Loucy (cell line): ENCODE measurements around the gene SLC38A3.

Source experiments
- H2AFZ ChIP-seq: fragments of 200-600 bp; sonication (generic); 2 replicates; pipeline ENCODE4 v1.6.0; 2016; ENCODE audit warnings: antibody characterized with exemption, mild to moderate bottlenecking, low read length, moderate library complexity
- H3F3A ChIP-seq: fragments of 200-600 bp; 2 replicates; pipeline ENCODE4 v1.6.0; 2016; ENCODE audit warnings: antibody characterized with exemption, low read depth, mild to moderate bottlenecking
- H3K27me3 ChIP-seq: fragments of 200-600 bp; sonication (generic); 2 replicates; pipeline ENCODE4 v1.6.1; 2014; ENCODE audit warnings: low read length, mild to moderate bottlenecking; ENCODE audit not compliant: insufficient read depth, poor library complexity, severe bottlenecking
- H3K36me3 ChIP-seq: fragments of 200-600 bp; sonication (generic); 2 replicates; pipeline ENCODE4 v1.6.1; 2016; ENCODE audit warnings: low read length; ENCODE audit not compliant: insufficient read depth
- H3K4me1 ChIP-seq: fragments of 200-600 bp; sonication (generic); 2 replicates; pipeline ENCODE4 v1.5.1; 2014; ENCODE audit warnings: low read length, mild to moderate bottlenecking; ENCODE audit not compliant: insufficient read depth, poor library complexity, severe bottlenecking
- H3K4me2 ChIP-seq: fragments of 200-600 bp; sonication (generic); 2 replicates; pipeline ENCODE4 v1.6.0; 2014; ENCODE audit warnings: antibody characterized with exemption, low read length, low read depth, mild to moderate bottlenecking; ENCODE audit not compliant: poor library complexity, severe bottlenecking
- H3K4me3 ChIP-seq: fragments of 200-600 bp; sonication (generic); 2 replicates; pipeline ENCODE4 v1.5.1; 2014; ENCODE audit warnings: low read length, mild to moderate bottlenecking, mixed read lengths; ENCODE audit not compliant: poor library complexity, severe bottlenecking
- H3K79me2 ChIP-seq: fragments of 200-600 bp; sonication (generic); 2 replicates; pipeline ENCODE4 v1.6.1; 2014; ENCODE audit warnings: low read length; ENCODE audit not compliant: insufficient read depth
- H3K9ac ChIP-seq: fragments of 200-600 bp; sonication (generic); 2 replicates; pipeline ENCODE4 v1.6.0; 2014; ENCODE audit warnings: mild to moderate bottlenecking, low read depth, low read length, moderate library complexity; ENCODE audit not compliant: poor library complexity, severe bottlenecking
- H3K9me2 ChIP-seq: fragments of 200-600 bp; sonication (generic); replicated peaks from 2 replicates; pipeline ENCODE4 v1.6.1; 2016; ENCODE audit warnings: low read depth, low read length, mixed read lengths
- H3K9me3 ChIP-seq: fragments of 200-600 bp; sonication (generic); 2 replicates; pipeline ENCODE4 v1.6.1; 2014; ENCODE audit warnings: mild to moderate bottlenecking, antibody characterized with exemption, low read length, low read depth; ENCODE audit not compliant: insufficient read depth
- H4K20me1 ChIP-seq: fragments of 200-600 bp; sonication (generic); 2 replicates; pipeline ENCODE4 v1.6.0; 2014; ENCODE audit warnings: antibody characterized with exemption, low read length, mild to moderate bottlenecking; ENCODE audit not compliant: insufficient read depth, poor library complexity, severe bottlenecking
- CTCF ChIP-seq: fragments of 200-600 bp; sonication (generic); conservative IDR thresholded peaks from 2 replicates; pipeline ENCODE4 v1.5.1; 2014; ENCODE audit warnings: mild to moderate bottlenecking, antibody characterized with exemption, low read length
- EZH2phosphoT487 ChIP-seq: fragments of 200-600 bp; IDR thresholded peaks from 2 replicates; pipeline ENCODE4 v1.6.1; 2018; ENCODE audit warnings: antibody characterized with exemption, mild to moderate bottlenecking, moderate library complexity, borderline replicate concordance

Gene SLC38A3

GRCh38 chr3:50156549-50157493 is 48.2 kb upstream of the SLC38A3 start:
- H3K4me2 ChIP-seq = no peak overlapping the region
- H3K9me3 ChIP-seq = no peaks in the 10 kb centered on the region
- H3K4me1 ChIP-seq = peaks cover 14% of the 10 kb centered on the region
- H3F3A ChIP-seq = no peaks in the 10 kb centered on the region
- no peaks in the 10 kb centered on the region for H3K36me3 ChIP-seq
- H3K27me3 ChIP-seq = no peaks in the 10 kb centered on the region
- no peaks in the 10 kb centered on the region for H3K9me2 ChIP-seq
- TF ChIP-seq CTCF (no peak), EZH2phosphoT487 (no peak)
- no peaks in the 10 kb centered on the region for H3K79me2 ChIP-seq
- no peaks in the 10 kb centered on the region for H4K20me1 ChIP-seq
- H2AFZ ChIP-seq = no peak overlapping the region
- H3K9ac ChIP-seq = peak overlapping the region; percentile 36
- no peak overlapping the region for H3K4me3 ChIP-seq

GRCh38 chr3:50157827-50158529 is 47.1 kb upstream of the SLC38A3 start:
- Histone ChIP-seq H2AFZ (peak overlapping the region; percentile 69; the same call in 1 of the 2 replicates), H3K9me3 (no peaks in the 10 kb centered on the region), H3K4me2 (peak overlapping the region; percentile 15), H3K9me2 (no peaks in the 10 kb centered on the region), H3K4me1 (peaks cover 14% of the 10 kb centered on the region), H3K36me3 (no peaks in the 10 kb centered on the region), H3K9ac (peak overlapping the region; percentile 36), H3F3A (no peaks in the 10 kb centered on the region), H3K4me3 (no peak overlapping the region), H4K20me1 (no peaks in the 10 kb centered on the region), H3K27me3 (no peaks in the 10 kb centered on the region), H3K79me2 (no peaks in the 10 kb centered on the region)
- no peak for TF ChIP-seq EZH2phosphoT487
- TF ChIP-seq CTCF = no peak

- H3K4me1 ChIP-seq = peaks cover 16% of the 10 kb centered on the region
- H3K4me3 ChIP-seq = no peak overlapping the region
- H3K4me2 ChIP-seq = peak overlapping the region; percentile 15
- H3K9me2 ChIP-seq = no peaks in the 10 kb centered on the region
- no peaks in the 10 kb centered on the region for H4K20me1 ChIP-seq
- no peaks in the 10 kb centered on the region for H3K79me2 ChIP-seq
- H3K9ac ChIP-seq = peak overlapping the region; percentile 36
- no peaks in the 10 kb centered on the region for H3F3A ChIP-seq
- TF ChIP-seq EZH2phosphoT487 (no peak), CTCF (no peak)
- no peaks in the 10 kb centered on the region for H3K27me3 ChIP-seq
- peak overlapping the region; percentile 69; the same call in 1 of the 2 replicates for H2AFZ ChIP-seq
- H3K36me3 ChIP-seq = no peaks in the 10 kb centered on the region
- H3K9me3 ChIP-seq = no peaks in the 10 kb centered on the region
Observed at GRCh38 chr3:50158530-50159146, 46.4 kb upstream of the SLC38A3 start.
